ENCODE data around the gene ABL2.

DNA sequence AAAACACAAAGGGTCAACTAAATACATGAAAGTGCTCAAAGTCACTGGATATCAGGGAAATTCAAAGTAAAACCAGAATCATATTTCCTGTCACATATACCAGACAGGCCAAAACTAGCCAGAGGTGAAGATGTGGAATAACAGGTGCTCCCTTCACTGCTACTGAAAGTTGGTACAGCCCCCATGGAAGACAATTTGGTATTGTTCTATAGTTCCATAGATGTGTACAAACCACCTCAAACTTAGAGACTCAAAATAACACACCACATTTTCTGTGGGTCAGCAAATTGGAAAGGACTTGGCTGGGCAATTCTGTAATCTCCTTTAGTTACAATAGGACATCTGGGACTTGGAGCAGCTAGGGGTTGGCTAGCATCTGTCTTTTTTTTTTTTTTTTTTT is 39.6 kb upstream of the ABL2 start:
- TF ChIP-seq, protein P1, sequence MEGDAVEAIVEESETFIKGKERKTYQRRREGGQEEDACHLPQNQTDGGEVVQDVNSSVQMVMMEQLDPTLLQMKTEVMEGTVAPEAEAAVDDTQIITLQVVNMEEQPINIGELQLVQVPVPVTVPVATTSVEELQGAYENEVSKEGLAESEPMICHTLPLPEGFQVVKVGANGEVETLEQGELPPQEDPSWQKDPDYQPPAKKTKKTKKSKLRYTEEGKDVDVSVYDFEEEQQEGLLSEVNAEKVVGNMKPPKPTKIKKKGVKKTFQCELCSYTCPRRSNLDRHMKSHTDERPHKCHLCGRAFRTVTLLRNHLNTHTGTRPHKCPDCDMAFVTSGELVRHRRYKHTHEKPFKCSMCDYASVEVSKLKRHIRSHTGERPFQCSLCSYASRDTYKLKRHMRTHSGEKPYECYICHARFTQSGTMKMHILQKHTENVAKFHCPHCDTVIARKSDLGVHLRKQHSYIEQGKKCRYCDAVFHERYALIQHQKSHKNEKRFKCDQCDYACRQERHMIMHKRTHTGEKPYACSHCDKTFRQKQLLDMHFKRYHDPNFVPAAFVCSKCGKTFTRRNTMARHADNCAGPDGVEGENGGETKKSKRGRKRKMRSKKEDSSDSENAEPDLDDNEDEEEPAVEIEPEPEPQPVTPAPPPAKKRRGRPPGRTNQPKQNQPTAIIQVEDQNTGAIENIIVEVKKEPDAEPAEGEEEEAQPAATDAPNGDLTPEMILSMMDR (IDR thresholded peaks at IDR 0.05) = no peak
- TF ChIP-seq POLR2AphosphoS5 (IDR thresholded peaks at IDR 0.05) = no peak
- no peak for TF ChIP-seq POLR2A (IDR thresholded peaks at IDR 0.05; ENCODE audit: low read depth)
- no peak for TF ChIP-seq EP300 (IDR thresholded peaks at IDR 0.05)
